ENCODE measurements around the gene XAGE1A.
"Not testable (repeated sequence)": the region's sequence is repeated elsewhere in the genome, so short reads cannot be mapped to it uniquely, and the experiment has no call there.

XAGE1A gene, protein sequence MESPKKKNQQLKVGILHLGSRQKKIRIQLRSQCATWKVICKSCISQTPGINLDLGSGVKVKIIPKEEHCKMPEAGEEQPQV

DNA sequence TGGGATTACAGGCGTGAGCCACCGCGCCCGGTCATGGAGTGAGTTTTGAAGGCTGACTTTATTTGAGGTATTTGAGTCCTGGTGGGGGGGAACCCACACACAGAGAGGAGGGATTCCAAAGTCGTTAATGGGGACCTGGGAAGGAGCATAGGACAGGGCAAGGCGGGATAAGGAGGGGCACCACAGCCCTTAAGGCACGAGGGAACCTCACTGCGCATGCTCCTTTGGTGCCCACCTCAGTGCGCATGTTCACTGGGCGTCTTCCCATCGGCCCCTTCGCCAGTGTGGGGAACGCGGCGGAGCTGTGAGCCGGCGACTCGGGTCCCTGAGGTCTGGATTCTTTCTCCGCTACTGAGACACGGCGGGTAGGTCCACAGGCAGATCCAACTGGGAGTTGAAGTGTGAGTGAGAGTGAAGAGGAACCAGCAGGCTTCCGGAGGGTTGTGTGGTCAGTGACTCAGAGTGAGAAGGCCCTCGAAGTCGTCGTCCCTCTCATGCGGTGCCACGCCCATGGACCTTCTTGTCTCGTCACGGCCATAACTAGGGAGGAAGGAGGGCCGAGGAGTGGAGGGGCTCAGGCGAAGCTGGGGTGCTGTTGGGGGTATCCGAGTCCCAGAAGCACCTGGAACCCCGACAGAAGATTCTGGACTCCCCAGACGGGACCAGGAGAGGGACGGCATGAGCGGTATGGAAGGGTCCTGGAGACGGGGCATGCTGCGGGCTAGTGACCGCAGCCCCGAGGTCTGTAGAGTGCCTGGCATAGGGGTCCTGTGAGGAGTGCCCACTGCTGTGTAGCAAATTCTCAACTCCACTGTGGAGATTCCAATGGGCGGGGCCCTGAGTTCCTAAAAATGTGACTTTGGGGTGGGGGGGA lies at the start of gene XAGE1A:
Gene XAGE1A (plus strand): TSS at position 264 of the 874 bp plus-strand sequence. CDS start 1,554 bp downstream, outside the sequence.
- not testable (repeated sequence) for DNase-seq (ENCODE audit: low read depth in 3 of 3)

DNA sequence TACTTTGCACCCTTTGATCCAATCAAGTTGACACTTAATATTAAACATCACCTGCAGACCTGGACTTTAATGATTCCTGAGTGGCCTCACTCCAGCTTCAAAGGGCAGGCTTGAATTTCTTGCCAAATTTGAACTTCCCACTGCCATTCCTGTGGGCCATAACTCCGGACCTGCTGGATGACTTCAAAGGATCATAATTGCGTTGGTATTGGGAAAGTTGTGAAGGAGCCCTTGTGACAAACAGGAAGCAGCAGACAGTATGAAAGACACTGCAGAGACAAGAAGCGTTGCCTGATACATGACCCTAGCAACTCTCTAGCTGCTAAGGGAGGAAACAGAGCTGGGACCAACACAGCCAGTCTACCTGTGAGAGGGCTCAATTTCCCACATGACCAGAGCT lies 43.6 kb upstream of the XAGE1A start:
- DNase-seq (ENCODE audit: low read depth in 3 of 3) = not testable (repeated sequence)

DNA sequence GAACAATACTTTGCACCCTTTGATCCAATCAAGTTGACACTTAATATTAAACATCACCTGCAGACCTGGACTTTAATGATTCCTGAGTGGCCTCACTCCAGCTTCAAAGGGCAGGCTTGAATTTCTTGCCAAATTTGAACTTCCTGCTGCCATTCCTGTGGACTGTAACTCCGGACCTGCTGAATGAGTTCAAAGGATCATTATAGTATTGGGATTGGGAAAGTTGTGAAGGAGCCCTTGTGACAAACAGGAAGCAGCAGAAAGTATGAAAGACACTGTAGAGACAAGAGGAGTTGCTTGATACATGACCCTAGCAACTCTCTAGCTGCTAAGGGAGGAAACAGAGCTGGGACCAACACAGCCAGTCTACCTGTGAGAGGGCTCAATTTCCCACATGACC lies 24.3 kb upstream of the XAGE1A start:
- DNase-seq (ENCODE audit: low read depth in 3 of 3) = not testable (repeated sequence)

DNA sequence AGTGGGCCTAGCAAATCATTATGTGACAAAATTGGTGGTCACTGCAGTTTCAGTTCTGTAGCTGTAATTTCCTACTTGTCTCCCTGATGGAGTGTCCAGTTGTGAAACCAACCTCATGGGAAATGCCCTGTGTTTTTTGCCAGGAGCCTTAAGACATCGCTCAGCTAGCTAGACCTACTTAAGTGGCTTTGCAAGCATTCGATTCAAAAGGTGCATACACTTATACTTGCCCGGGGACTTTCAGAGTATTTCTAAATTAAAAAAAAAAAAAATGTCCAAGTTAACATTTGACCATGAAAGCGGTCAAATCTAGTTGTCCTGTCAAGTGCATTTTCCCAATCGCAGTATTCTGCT lies 788 bp downstream of the XAGE1A start:
- not testable (repeated sequence) for DNase-seq (ENCODE audit: low read depth in 3 of 3)

DNA sequence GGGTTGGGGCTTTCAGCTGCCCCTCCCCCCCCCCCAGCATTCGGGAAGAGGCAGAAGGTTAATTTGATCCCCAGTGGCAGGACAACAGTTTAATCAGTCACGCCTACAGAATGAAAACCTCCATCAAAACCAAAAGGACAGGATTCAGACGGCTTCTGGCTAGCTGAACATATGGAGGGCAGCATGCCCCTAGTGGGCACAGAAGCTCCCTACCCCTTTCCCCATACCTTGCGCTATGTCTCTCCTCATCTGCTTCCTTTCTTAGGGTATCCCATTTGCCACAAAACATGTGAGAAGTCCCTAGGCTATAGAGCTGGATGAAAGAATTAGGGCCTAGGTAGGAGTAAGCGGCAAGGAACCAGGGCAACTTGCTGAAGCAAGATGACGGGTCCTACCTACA lies 5.8 kb downstream of the XAGE1A start:
- DNase-seq (ENCODE audit: low read depth in 3 of 3) = not testable (repeated sequence)

DNA sequence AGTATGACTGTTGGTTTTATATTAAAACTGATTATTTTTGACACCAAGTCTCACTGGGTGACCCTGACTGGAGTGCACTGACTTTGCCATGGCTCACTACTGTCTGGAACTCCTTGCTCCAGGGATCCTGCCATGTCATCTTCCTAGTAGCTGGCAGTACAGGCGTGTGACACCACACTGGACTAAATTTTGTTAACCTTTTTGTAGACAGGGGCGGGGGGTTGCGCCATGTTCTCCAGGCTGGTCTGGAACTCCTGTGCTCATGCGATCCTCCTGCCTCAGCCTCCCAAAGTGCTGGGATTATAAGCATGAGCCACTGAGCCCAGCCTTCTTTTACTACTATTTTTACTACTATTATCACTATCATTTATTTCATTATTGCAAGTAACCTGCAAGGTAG lies 8.9 kb downstream of the XAGE1A start:
- no peak for DNase-seq (ENCODE audit: low read depth in 3 of 3)

DNA sequence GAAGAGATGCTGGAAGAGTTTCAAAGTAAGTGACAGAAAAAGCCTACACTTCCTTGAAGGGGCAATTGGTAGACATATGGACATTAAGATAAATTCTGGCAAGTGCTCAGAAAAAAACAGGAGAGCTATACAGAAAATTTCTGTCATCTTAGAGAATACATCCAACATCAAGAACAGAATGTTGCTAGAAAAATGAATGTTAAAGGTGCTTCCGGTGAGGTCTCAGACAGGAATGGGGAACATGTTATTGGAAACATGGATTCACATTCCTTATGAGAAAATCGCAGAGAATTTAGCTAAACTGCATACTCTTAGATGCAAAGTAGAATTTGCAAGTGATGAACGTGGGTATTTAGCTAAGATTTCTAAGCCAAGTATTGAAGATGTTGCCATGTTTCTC lies 11.7 kb downstream of the XAGE1A start:
- no peak for DNase-seq (ENCODE audit: low read depth in 3 of 3)

DNA sequence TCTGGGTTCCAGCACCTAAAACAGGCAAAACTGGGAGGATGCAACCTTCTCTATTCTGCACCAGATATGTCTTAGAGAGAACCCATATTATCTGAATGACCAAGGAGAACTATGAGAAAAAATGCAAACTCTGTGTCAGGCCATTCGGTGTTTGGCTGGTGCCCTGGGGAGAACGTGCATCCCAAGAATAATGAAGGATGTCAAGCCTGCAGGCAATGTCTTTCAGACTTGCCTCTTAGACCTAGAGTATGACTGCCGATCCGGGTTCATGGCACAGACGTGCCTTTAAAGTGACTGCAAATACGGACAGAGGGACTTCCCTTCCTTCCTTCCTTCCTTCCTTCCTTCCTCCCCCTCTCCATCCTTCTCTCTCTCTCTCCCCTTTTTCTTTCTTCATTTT lies 14.3 kb downstream of the XAGE1A start:
- DNase-seq (ENCODE audit: low read depth in 3 of 3) = no peak

DNA sequence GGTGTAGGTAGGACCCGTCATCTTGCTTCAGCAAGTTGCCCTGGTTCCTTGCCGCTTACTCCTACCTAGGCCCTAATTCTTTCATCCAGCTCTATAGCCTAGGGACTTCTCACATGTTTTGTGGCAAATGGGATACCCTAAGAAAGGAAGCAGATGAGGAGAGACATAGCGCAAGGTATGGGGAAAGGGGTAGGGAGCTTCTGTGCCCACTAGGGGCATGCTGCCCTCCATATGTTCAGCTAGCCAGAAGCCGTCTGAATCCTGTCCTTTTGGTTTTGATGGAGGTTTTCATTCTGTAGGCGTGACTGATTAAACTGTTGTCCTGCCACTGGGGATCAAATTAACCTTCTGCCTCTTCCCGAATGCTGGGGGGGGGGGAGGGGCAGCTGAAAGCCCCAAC lies 15.5 kb downstream of the XAGE1A start:
- not testable (repeated sequence) for DNase-seq (ENCODE audit: low read depth in 3 of 3)

DNA sequence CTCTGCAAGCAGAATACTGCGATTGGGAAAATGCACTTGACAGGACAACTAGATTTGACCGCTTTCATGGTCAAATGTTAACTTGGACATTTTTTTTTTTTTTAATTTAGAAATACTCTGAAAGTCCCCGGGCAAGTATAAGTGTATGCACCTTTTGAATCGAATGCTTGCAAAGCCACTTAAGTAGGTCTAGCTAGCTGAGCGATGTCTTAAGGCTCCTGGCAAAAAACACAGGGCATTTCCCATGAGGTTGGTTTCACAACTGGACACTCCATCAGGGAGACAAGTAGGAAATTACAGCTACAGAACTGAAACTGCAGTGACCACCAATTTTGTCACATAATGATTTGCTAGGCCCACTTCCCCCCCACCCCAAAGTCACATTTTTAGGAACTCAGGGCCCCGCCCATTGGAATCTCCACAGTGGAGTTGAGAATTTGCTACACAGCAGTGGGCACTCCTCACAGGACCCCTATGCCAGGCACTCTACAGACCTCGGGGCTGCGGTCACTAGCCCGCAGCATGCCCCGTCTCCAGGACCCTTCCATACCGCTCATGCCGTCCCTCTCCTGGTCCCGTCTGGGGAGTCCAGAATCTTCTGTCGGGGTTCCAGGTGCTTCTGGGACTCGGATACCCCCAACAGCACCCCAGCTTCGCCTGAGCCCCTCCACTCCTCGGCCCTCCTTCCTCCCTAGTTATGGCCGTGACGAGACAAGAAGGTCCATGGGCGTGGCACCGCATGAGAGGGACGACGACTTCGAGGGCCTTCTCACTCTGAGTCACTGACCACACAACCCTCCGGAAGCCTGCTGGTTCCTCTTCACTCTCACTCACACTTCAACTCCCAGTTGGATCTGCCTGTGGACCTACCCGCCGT lies 20.7 kb downstream of the XAGE1A start:
- not testable (repeated sequence) for DNase-seq (ENCODE audit: low read depth in 3 of 3)

DNA sequence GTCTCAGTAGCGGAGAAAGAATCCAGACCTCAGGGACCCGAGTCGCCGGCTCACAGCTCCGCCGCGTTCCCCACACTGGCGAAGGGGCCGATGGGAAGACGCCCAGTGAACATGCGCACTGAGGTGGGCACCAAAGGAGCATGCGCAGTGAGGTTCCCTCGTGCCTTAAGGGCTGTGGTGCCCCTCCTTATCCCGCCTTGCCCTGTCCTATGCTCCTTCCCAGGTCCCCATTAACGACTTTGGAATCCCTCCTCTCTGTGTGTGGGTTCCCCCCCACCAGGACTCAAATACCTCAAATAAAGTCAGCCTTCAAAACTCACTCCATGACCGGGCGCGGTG lies 21.3 kb downstream of the XAGE1A start, which contains the start of gene XAGE1B:
Gene XAGE1B (minus strand): TSS at position 77 of the 339 bp plus-strand sequence. CDS start 1,536 bp downstream, outside the sequence.
- not testable (repeated sequence) for DNase-seq (ENCODE audit: low read depth in 3 of 3)

DNA sequence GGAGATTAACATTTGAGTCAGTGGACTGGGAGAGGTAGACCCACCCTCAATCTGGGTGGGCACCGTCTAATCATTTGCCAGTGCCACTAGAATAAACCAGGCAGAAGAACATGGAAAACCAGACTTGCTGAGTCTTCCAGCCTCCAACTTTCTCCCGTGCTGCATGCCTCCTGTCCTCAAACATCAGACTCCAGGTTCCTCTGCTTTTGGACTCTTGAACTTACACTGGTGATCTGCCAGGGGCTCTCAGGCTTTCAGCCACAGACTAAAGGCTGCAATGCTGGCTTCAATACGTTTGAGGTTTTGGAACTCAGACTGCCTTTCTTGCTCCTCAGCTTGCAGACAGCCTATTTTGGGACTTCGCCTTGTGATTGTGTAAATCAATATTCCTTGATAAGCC lies 45.4 kb downstream of the XAGE1A start:
- DNase-seq (ENCODE audit: low read depth in 3 of 3) = not testable (repeated sequence)

DNA sequence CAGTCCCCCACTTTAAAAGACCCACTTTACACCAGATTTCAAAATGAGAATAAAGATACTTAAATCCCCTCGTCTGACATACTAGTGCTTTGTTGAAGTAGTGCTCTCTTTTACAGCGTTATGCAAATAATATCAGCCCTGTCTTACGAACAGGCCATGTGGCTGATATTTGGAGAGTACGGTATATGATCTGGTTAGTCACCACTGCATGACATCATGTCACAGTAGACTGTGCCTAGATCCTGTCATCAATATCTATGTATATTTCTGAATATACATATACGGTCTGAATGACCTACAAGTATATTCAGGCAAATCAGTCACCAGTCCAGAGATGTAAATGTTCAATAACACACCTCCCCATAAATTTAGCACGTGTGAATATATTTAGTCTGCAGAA lies 46.7 kb downstream of the XAGE1A start:
- no peak for DNase-seq (ENCODE audit: low read depth in 3 of 3)

DNA sequence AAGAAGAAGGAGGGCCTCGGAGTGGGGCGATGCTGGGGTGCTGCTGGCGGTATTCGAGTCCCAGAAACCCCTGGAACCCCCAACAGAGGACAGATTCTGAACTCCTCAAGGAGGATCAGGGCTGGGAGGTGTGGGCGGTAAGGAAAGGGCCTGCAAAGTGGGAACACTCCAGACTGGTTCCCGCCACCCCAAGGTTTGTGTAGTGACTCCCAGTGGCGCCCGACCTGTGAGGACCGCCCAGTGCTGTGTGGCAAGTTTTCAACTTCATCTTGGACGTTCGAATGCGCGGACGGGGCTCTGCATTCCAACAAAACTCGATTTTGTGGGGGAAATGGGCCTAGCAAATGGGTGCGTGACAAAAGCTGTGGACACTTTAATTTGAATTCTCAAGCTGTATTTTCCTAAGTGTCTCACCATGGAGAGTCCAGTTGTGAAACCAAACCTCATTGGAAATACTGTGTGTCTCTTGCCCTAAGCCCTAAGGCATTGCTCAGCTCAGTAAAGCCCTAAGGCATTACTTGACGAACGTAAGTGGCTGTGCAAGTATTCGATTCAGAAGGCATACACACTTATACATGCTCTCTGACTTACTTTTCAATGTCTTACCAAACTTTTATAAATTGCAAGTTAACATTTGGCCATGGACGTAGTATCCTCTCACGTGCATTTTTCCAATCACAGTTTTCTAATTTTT lies 48.7 kb downstream of the XAGE1A start:
- DNase-seq (ENCODE audit: low read depth in 3 of 3) = no peak

DNA sequence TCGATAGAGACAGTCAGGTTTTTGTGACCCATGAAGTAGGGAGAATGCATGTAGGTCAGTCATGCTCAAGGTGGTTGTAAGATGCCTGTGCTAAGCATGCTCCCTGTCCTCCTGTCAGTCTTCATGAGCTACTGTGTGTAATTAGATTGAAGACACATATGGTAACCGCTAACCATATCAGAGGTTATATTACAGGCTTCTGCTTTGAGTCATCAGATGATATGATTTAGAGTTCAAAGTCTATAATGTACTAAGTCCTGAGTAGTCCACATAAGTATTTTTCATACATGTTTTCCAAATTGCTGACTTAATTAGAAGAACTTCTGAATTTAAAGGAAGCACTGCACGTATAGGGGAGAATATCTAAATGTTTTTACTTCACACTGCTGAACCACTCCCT lies 53.2 kb downstream of the XAGE1A start:
- DNase-seq (ENCODE audit: low read depth in 3 of 3) = not testable (repeated sequence)

All from stimulated activated CD4-positive, alpha-beta T cell treated with anti-CD3 and anti-CD28 coated beads, TNF-alpha, amount 100 ng/mL, for 4 hours (primary cell).